ENCODE results near the gene EVA1C. TPM values are rescaled to one million over a fixed set of nuclear protein-coding genes. Genes with fewer than 3 reads are reported as not detected.
A peak's percentile ranks its signal among the peaks of the same experiment; 100 is the strongest.

Gene EVA1C
- polyA plus RNA-seq, 1 of the 3 experiments (the other 2 are of a cell fraction) = 10.1 TPM

DNA sequence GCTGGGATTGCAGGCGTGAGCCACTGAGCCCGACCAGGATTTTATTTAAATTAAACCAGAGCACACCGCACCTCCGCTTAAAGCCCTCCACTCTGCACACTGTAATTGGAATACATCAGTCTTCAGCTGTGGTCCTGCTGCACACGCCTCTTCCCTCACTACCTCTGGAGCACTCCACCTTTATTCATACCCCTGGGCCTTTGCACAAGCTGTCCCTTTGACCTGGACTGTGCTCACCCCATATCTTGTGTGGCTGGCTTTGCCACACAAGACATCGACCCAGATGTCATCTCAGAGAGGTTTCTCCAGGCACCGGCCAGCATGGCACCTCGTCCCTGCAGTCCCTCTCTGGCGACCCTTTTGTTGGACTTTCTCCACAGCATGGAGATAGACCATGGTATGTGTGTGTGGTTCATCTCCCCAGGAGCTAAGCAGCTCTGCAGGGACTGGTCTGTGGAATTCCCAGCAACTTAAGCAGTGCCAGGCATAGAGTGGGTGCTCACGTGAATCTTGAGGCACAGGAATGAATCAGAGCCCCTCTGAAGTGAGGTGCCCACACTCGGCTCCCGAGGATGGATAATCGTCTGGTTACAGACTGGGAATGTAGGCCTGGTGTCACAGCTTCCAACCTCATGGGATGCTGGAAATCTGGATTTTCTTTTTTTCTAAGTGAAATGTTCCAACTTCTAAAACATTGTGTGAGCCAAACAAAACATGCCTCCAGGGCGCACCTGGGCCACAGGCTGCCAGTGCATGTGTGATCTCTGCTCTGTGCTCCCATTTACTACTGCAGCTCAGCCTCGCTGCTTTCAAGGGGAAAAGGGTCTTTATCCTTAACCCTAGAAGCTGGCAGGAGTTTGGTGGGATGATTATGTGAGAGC, 61.9 kb downstream of the EVA1C start:
- DNase-seq = peak; percentile 32
- H3K9ac ChIP-seq = 0 out of 2 replicates have a peak overlapping the region, but pooled peaks have one; percentile 2
- POLR2A ChIA-PET = no interaction called here
- peaks cover 12 to 15% of the 10 kb centered on the region in 2 experiments; a peak in 2 of 4 replicates for H3K4me1 ChIP-seq (ENCODE audit: control insufficient read depth in 1 of 2, insufficient read depth in 2 of 2, low read depth in 1 of 2, low read length in 1 of 2)
- H3K79me2 ChIP-seq (ENCODE audit: insufficient read depth) = peaks cover 7% of the 10 kb centered on the region
- CTCF ChIA-PET = interaction anchor here (1.6 kb wide), 1 partner anchor 95 kb away, joined by 4 read pairs; no protein-coding TSS in a partner anchor
- peaks cover 6% of the 10 kb centered on the region for H3F3A ChIP-seq (replicated peaks; ENCODE audit: insufficient read depth)
- no peak overlapping the region for H2AFZ ChIP-seq (ENCODE audit: low read depth)
- peak overlapping the region in 1 of 2 experiments; percentile 71; a peak in 2 of 4 replicates for H3K27ac ChIP-seq (ENCODE audit: low read depth in 2 of 2, low read length in 1 of 2)
- 93% methylated on average over 12 of the region's 15 CpGs for WGBS (ENCODE audit: low lambda C conversion rate)
- peak overlapping the region; percentile 38; the same call in 1 of the 2 replicates for H3K4me2 ChIP-seq
- no peaks in the 10 kb centered on the region for H3K9me3 ChIP-seq
- no peaks in the 10 kb centered on the region for H3K36me3 ChIP-seq (replicated peaks in 1 of 2; ENCODE audit: control insufficient read depth in 1 of 2, insufficient read depth in 2 of 2, low read length in 1 of 2)
- no peaks in the 10 kb centered on the region for H3K9me2 ChIP-seq
- no peak overlapping the region for H3K4me3 ChIP-seq (ENCODE audit: low read depth in 2 of 2, low read length in 1 of 2)
- H4K20me1 ChIP-seq (ENCODE audit: insufficient read depth) = no peaks in the 10 kb centered on the region
- H3K27me3 ChIP-seq (ENCODE audit: insufficient read depth) = no peaks in the 10 kb centered on the region
- TF ChIP-seq CHD2 (IDR thresholded peaks at IDR 0.05; ENCODE audit: low read length, partially characterized antibody) = no peak
- TF ChIP-seq RXRA (IDR thresholded peaks at IDR 0.05; ENCODE audit: borderline replicate concordance, low read depth) = no peak
- no peak for TF ChIP-seq FOXJ3 (CRISPR knock-in tag; IDR thresholded peaks at IDR 0.05)
- TF ChIP-seq, protein P1, sequence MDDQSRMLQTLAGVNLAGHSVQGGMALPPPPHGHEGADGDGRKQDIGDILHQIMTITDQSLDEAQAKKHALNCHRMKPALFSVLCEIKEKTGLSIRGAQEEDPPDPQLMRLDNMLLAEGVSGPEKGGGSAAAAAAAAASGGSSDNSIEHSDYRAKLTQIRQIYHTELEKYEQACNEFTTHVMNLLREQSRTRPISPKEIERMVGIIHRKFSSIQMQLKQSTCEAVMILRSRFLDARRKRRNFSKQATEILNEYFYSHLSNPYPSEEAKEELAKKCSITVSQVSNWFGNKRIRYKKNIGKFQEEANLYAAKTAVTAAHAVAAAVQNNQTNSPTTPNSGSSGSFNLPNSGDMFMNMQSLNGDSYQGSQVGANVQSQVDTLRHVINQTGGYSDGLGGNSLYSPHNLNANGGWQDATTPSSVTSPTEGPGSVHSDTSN (IDR thresholded peaks at IDR 0.05) = no peak
- TF ChIP-seq, protein P2, sequence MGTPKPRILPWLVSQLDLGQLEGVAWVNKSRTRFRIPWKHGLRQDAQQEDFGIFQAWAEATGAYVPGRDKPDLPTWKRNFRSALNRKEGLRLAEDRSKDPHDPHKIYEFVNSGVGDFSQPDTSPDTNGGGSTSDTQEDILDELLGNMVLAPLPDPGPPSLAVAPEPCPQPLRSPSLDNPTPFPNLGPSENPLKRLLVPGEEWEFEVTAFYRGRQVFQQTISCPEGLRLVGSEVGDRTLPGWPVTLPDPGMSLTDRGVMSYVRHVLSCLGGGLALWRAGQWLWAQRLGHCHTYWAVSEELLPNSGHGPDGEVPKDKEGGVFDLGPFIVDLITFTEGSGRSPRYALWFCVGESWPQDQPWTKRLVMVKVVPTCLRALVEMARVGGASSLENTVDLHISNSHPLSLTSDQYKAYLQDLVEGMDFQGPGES (IDR thresholded peaks at IDR 0.05; ENCODE audit: low read depth, low read length) = no peak
- TF ChIP-seq, protein P3, sequence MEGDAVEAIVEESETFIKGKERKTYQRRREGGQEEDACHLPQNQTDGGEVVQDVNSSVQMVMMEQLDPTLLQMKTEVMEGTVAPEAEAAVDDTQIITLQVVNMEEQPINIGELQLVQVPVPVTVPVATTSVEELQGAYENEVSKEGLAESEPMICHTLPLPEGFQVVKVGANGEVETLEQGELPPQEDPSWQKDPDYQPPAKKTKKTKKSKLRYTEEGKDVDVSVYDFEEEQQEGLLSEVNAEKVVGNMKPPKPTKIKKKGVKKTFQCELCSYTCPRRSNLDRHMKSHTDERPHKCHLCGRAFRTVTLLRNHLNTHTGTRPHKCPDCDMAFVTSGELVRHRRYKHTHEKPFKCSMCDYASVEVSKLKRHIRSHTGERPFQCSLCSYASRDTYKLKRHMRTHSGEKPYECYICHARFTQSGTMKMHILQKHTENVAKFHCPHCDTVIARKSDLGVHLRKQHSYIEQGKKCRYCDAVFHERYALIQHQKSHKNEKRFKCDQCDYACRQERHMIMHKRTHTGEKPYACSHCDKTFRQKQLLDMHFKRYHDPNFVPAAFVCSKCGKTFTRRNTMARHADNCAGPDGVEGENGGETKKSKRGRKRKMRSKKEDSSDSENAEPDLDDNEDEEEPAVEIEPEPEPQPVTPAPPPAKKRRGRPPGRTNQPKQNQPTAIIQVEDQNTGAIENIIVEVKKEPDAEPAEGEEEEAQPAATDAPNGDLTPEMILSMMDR (IDR thresholded peaks at IDR 0.05) = no peak

DNA sequence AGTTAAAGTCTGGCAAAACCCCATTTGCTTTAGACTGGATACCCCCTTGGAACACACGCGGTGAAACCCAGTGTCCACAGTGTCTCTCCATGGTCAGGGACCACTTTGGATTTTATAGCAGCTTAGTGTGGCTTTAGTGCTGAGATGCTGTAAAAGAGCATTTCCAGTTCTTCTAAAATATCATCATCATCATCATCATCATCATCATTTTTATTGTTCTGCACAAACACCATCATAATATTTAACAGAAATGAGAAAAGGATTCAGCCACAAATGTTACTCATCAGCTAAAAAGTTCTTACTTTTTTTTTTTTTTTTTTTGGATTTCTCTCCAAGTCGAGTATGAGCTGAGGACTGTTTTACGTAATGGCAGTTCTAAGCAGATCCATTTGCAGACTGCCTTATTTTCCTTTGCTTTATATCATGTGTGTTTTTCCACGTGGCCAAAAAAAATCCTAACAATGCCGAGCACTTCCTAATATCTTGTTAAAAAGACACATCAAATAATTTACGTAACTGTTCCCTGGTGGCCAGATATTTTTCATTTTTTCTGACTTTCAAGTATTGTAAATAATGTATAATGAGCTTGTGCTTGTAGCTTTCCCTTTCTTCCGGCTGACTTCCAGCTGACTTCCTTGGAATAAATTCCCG, 62.8 kb downstream of the EVA1C start:
- POLR2A ChIA-PET = no interaction called here
- TF ChIP-seq NFIC (IDR thresholded peaks at IDR 0.05; ENCODE audit: borderline replicate concordance) (no peak), FOSL2 (IDR thresholded peaks at IDR 0.05; ENCODE audit: borderline replicate concordance, low read depth) (no peak), RXRA (IDR thresholded peaks at IDR 0.05; ENCODE audit: borderline replicate concordance, low read depth) (no peak), FOXJ3 (CRISPR knock-in tag; IDR thresholded peaks at IDR 0.05) (no peak), SIN3A (IDR thresholded peaks at IDR 0.05; ENCODE audit: borderline replicate concordance, low read depth, low read length) (no peak)
- TF ChIP-seq, protein P3 (IDR thresholded peaks at IDR 0.05) = no peak
- TF ChIP-seq, protein P4, sequence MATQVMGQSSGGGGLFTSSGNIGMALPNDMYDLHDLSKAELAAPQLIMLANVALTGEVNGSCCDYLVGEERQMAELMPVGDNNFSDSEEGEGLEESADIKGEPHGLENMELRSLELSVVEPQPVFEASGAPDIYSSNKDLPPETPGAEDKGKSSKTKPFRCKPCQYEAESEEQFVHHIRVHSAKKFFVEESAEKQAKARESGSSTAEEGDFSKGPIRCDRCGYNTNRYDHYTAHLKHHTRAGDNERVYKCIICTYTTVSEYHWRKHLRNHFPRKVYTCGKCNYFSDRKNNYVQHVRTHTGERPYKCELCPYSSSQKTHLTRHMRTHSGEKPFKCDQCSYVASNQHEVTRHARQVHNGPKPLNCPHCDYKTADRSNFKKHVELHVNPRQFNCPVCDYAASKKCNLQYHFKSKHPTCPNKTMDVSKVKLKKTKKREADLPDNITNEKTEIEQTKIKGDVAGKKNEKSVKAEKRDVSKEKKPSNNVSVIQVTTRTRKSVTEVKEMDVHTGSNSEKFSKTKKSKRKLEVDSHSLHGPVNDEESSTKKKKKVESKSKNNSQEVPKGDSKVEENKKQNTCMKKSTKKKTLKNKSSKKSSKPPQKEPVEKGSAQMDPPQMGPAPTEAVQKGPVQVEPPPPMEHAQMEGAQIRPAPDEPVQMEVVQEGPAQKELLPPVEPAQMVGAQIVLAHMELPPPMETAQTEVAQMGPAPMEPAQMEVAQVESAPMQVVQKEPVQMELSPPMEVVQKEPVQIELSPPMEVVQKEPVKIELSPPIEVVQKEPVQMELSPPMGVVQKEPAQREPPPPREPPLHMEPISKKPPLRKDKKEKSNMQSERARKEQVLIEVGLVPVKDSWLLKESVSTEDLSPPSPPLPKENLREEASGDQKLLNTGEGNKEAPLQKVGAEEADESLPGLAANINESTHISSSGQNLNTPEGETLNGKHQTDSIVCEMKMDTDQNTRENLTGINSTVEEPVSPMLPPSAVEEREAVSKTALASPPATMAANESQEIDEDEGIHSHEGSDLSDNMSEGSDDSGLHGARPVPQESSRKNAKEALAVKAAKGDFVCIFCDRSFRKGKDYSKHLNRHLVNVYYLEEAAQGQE (IDR thresholded peaks at IDR 0.05; ENCODE audit: low read depth, low read length) = no peak
- TF ChIP-seq, protein P5, sequence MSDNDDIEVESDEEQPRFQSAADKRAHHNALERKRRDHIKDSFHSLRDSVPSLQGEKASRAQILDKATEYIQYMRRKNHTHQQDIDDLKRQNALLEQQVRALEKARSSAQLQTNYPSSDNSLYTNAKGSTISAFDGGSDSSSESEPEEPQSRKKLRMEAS (IDR thresholded peaks at IDR 0.05; ENCODE audit: low read depth) = peak; percentile 37; the same call in 1 of the 2 replicates

More for the DNA sequence above, 62.8 kb downstream of the EVA1C start:
- Histone ChIP-seq H3K27me3 (ENCODE audit: insufficient read depth) (no peaks in the 10 kb centered on the region), H3K9me3 (no peaks in the 10 kb centered on the region), H3K9ac (0 out of 2 replicates have a peak overlapping the region, but pooled peaks have one; percentile 2), H3K4me3 (ENCODE audit: low read depth in 2 of 2, low read length in 1 of 2) (no peak overlapping the region), H4K20me1 (ENCODE audit: insufficient read depth) (no peaks in the 10 kb centered on the region), H2AFZ (ENCODE audit: low read depth) (no peak overlapping the region), H3F3A (replicated peaks; ENCODE audit: insufficient read depth) (peaks cover 9% of the 10 kb centered on the region), H3K4me2 (peak overlapping the region; percentile 38; the same call in 1 of the 2 replicates), H3K36me3 (replicated peaks in 1 of 2; ENCODE audit: control insufficient read depth in 1 of 2, insufficient read depth in 2 of 2, low read length in 1 of 2) (no peaks in the 10 kb centered on the region), H3K4me1 (ENCODE audit: control insufficient read depth in 1 of 2, insufficient read depth in 2 of 2, low read depth in 1 of 2, low read length in 1 of 2) (peaks cover 12 to 13% of the 10 kb centered on the region in 2 experiments; a peak in 1 of 4 replicates), H3K27ac (ENCODE audit: low read depth in 2 of 2, low read length in 1 of 2) (peak overlapping the region; percentile 23 to 71; a peak in 3 of 4 replicates), H3K9me2 (no peaks in the 10 kb centered on the region), H3K79me2 (ENCODE audit: insufficient read depth) (peaks cover 7% of the 10 kb centered on the region)
- CTCF ChIA-PET = interaction anchor here (0.6 to 1.6 kb wide), 2 partner anchors 94 to 465 kb away, joined by 3 to 4 read pairs; no protein-coding TSS in a partner anchor
- 53% methylated on average over 9 of the region's 9 CpGs for WGBS (ENCODE audit: low lambda C conversion rate)
- no peak for DNase-seq
